OCI-LY1 (cell line): Measurements from ENCODE around the gene GALNT13.

Source experiments
- H2AFZ ChIP-seq: fragments of 200-600 bp; sonication (generic), shearing (Covaris generic); 2 replicates; pipeline ENCODE4 v1.6.0; 2014; ENCODE audit warnings: antibody characterized with exemption, mild to moderate bottlenecking, low read length
- H3F3A ChIP-seq: fragments of 200-600 bp; sonication (generic), shearing (Covaris generic); 2 replicates; pipeline ENCODE4 v1.6.0; 2014; ENCODE audit warnings: mild to moderate bottlenecking, antibody characterized with exemption, low read length, moderate library complexity; ENCODE audit not compliant: insufficient read depth
- H3K27ac ChIP-seq: fragments of 200-600 bp; sonication (generic); 2 replicates; pipeline ENCODE4 v1.5.1; 2014; ENCODE audit warnings: low read length, mixed run types, mild to moderate bottlenecking, low read depth; ENCODE audit not compliant: poor library complexity, severe bottlenecking
- H3K27me3 ChIP-seq: fragments of 200-600 bp; sonication (generic); 2 replicates; pipeline ENCODE4 v1.6.0; 2014; ENCODE audit warnings: antibody characterized with exemption, mild to moderate bottlenecking, low read length, moderate library complexity; ENCODE audit not compliant: insufficient read depth
- H3K36me3 ChIP-seq: fragments of 200-600 bp; sonication (generic); 2 replicates; pipeline ENCODE4 v1.6.1; 2014; ENCODE audit warnings: mild to moderate bottlenecking, antibody characterized with exemption, low read length, moderate library complexity, mixed read lengths; ENCODE audit not compliant: insufficient read depth
- H3K4me1 ChIP-seq: fragments of 200-600 bp; sonication (generic); 2 replicates; pipeline ENCODE4 v1.5.1; 2014; ENCODE audit warnings: mild to moderate bottlenecking, low read length, moderate library complexity; ENCODE audit not compliant: insufficient read depth, severe bottlenecking
- H3K4me2 ChIP-seq: fragments of 200-600 bp; sonication (generic), shearing (Covaris generic); 2 replicates; pipeline ENCODE4 v1.6.1; 2014; ENCODE audit warnings: low read length
- H3K4me3 ChIP-seq: fragments of 200-600 bp; sonication (generic); 2 replicates; pipeline ENCODE4 v1.5.1; 2014; ENCODE audit warnings: low read length, low read depth, mild to moderate bottlenecking, mixed read lengths; ENCODE audit not compliant: poor library complexity, severe bottlenecking
- H3K79me2 ChIP-seq: fragments of 200-600 bp; shearing (Covaris generic); 2 replicates; pipeline ENCODE4 v1.6.1; 2016; ENCODE audit warnings: mixed run types, low read length, mixed read lengths; ENCODE audit not compliant: insufficient read depth
- H3K9ac ChIP-seq: fragments of 200-600 bp; sonication (generic), shearing (Covaris generic); 2 replicates; pipeline ENCODE4 v1.6.1; 2014; ENCODE audit warnings: mild to moderate bottlenecking, low read length, mixed read lengths
- H3K9me2 ChIP-seq: fragments of 200-600 bp; sonication (generic), shearing (Covaris generic); 2 replicates; pipeline ENCODE4 v1.6.1; 2014; ENCODE audit warnings: low read depth, mild to moderate bottlenecking, low read length, mixed read lengths
- H3K9me3 ChIP-seq: fragments of 200-600 bp; shearing (Covaris generic); 2 replicates; pipeline ENCODE4 v1.6.1; 2014; ENCODE audit warnings: low read length, mixed read lengths
- H4K20me1 ChIP-seq: fragments of 200-600 bp; sonication (generic), shearing (Covaris generic); 2 replicates; pipeline ENCODE4 v1.6.0; 2016; ENCODE audit warnings: mild to moderate bottlenecking, low read length; ENCODE audit not compliant: insufficient read depth
- EZH2 ChIP-seq: fragments of 200-600 bp; sonication (generic), shearing (Covaris generic); IDR thresholded peaks from 2 replicates; pipeline ENCODE4 v1.8.0; 2017; ENCODE audit warnings: borderline replicate concordance, mixed run types, mild to moderate bottlenecking, antibody characterized with exemption, low read length, moderate library complexity, mixed read lengths
- TF ChIP-seq, protein P1 (sequence below): fragments of 200-600 bp; sonication (generic), shearing (Covaris generic); IDR thresholded peaks from 2 replicates; pipeline ENCODE4 v1.5.1; 2017; ENCODE audit warnings: mild to moderate bottlenecking, antibody characterized with exemption, low read length, moderate library complexity, mixed read lengths

The GALNT13 gene

DNA sequence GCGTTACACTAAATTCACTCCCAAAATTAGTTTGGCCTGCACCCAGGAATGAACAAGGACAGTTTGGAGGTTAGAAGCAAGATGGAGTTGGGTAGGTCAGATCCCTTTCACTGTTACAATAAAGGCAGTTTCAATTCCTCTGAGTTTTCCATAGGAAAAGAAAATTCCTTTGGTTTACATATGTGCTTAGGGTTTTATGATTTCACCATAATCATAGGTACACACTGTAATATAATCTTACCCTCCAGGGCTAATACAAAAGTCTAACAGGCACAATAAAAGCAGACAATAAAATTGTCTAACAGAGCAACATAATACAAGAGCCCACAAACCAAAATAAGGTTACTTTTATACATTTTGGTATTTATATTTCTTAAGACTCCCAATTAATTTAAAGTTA lies 435.3 kb downstream of the GALNT13 start:
- Histone ChIP-seq H2AFZ (no peak overlapping the region), H3K27ac (no peak overlapping the region), H3K4me2 (no peak overlapping the region), H3K79me2 (no peaks in the 10 kb centered on the region), H3K4me3 (no peak overlapping the region), H3K9me3 (no peaks in the 10 kb centered on the region), H3K9ac (no peak overlapping the region), H3K36me3 (no peaks in the 10 kb centered on the region), H3K9me2 (no peaks in the 10 kb centered on the region), H3F3A (no peaks in the 10 kb centered on the region), H3K4me1 (no peaks in the 10 kb centered on the region), H3K27me3 (no peaks in the 10 kb centered on the region), H4K20me1 (no peaks in the 10 kb centered on the region)
- no peak for TF ChIP-seq EZH2
- TF ChIP-seq, protein P1, sequence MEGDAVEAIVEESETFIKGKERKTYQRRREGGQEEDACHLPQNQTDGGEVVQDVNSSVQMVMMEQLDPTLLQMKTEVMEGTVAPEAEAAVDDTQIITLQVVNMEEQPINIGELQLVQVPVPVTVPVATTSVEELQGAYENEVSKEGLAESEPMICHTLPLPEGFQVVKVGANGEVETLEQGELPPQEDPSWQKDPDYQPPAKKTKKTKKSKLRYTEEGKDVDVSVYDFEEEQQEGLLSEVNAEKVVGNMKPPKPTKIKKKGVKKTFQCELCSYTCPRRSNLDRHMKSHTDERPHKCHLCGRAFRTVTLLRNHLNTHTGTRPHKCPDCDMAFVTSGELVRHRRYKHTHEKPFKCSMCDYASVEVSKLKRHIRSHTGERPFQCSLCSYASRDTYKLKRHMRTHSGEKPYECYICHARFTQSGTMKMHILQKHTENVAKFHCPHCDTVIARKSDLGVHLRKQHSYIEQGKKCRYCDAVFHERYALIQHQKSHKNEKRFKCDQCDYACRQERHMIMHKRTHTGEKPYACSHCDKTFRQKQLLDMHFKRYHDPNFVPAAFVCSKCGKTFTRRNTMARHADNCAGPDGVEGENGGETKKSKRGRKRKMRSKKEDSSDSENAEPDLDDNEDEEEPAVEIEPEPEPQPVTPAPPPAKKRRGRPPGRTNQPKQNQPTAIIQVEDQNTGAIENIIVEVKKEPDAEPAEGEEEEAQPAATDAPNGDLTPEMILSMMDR: no peak

DNA sequence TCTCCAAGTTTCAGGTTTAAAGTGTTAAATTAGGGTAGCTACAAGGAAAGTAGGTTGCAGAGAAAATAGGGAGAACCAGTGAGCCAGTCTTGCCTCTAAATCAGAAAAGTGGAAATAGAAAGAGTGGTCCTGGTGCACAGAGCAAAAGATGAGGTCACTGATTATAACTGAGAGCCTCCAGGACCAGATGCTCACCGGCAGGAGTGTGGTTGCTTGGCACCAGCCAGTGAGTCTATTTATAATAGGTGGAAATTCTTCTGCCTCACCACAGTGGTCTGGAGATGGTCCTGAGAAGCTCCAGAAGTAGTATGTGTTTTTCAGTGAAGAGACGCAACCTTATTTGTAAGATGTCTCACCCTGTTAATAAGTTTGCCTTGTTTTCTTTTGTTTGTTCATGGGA lies 452.9 kb downstream of the GALNT13 start:
- Histone ChIP-seq H3K4me1 (no peaks in the 10 kb centered on the region), H3K4me2 (no peak overlapping the region), H4K20me1 (no peaks in the 10 kb centered on the region), H3K79me2 (no peaks in the 10 kb centered on the region), H3K9ac (no peak overlapping the region), H2AFZ (no peak overlapping the region), H3K9me2 (no peaks in the 10 kb centered on the region), H3K4me3 (no peak overlapping the region), H3K9me3 (no peaks in the 10 kb centered on the region), H3K27me3 (no peaks in the 10 kb centered on the region), H3F3A (no peaks in the 10 kb centered on the region), H3K36me3 (no peaks in the 10 kb centered on the region), H3K27ac (no peak overlapping the region)
- no peak for TF ChIP-seq EZH2
- TF ChIP-seq, protein P1: no peak

DNA sequence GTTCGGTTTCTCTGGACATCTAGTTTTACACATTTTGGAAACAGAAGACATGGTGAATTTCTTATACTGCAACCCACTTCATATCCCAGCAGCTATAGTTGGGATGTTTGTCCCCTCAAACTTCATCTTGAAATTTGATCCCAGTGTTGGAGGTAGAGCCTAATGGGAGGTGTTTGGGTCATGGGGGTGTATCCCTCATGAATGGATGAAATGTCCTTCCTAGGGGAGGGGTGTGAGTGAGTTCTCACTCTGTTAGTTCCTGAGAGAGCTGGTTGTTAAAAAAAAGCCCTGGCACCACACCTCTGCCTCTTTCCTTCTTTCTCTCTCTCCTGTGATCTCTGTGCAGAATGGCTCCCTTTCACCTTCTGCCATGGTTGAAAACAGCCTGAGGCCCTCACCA lies 457.8 kb downstream of the GALNT13 start:
- no peaks in the 10 kb centered on the region for H3K79me2 ChIP-seq
- no peaks in the 10 kb centered on the region for H3K36me3 ChIP-seq
- H3K27me3 ChIP-seq: no peaks in the 10 kb centered on the region
- no peak overlapping the region for H2AFZ ChIP-seq
- no peaks in the 10 kb centered on the region for H3K4me1 ChIP-seq
- H3K9me3 ChIP-seq: no peaks in the 10 kb centered on the region
- TF ChIP-seq EZH2: no peak
- TF ChIP-seq, protein P1: no peak
- no peaks in the 10 kb centered on the region; the same call in 1 of the 2 replicates for H4K20me1 ChIP-seq
- no peak overlapping the region for H3K4me3 ChIP-seq
- H3F3A ChIP-seq: no peaks in the 10 kb centered on the region
- no peak overlapping the region for H3K27ac ChIP-seq
- H3K9me2 ChIP-seq: no peaks in the 10 kb centered on the region
- H3K4me2 ChIP-seq: no peak overlapping the region
- H3K9ac ChIP-seq: no peak overlapping the region
